GM18909 (cell line): Measurements from ENCODE around the gene PLPPR2.
"Not testable (repeated sequence)": the region's sequence is repeated elsewhere in the genome, so short reads cannot be mapped to it uniquely, and the experiment has no call there.

ENCODE experiments used
- ATAC-seq: cut with Tn5 transposase; IDR thresholded peaks from one replicate; pipeline ENCODE4 v1.9.1; 2021; ENCODE audit warnings: mild to moderate bottlenecking; ENCODE audit not compliant: unreplicated experiment, poor library complexity

PLPPR2 gene

GRCh38 chr19:11390933-11391680 is 35.9 kb downstream of the PLPPR2 start:
- ATAC-seq, result no peak

DNA sequence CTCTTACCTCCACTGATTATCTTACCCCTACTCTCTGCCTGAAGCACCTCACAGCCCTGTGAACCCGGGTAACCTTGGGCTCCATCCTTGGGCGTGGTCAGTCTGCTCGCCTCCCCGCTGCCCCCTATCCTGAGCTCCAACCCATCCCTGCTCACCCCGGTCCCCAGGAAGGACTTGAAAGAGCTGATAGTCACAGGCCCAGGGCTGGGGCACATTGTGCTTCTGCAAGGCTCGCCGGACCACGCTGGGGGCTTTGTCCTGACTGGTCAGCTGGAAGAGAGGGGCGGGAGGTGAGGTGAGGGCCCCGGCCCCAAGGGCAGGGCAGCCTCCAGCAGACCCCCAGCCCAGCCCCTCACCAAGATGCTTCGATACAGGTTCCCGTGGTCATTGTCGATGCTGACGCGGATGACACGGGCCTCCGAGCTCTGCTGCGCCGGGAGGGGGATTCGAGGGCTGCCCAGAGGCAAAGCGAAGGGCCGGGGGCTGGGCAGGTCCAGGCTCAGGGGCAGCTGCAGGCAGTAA is 41.9 kb downstream of the PLPPR2 start:
- ATAC-seq, result no peak

DNA sequence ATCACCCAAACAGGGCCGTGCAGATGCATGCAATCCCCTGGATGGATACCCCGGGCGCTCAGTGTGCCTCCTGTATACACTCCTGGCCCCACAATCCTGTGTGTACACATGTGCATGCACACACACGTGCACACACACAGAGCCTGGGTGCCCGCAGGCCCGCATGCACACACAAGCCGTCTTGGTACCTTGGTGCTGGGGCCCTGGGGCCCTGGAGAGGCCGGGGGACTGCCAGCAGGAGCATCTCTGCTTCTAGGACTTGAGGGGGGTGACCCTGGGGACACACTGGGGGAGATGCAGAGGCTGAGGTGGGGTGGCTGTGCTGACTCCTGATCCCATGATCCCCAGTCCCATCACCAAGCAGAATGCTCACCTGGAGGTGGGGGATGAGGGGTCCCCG is 44.4 kb downstream of the PLPPR2 start:
- ATAC-seq, result no peak

- ATAC-seq, result no peak
Observed at GRCh38 chr19:11400798-11401197, 45.6 kb downstream of the PLPPR2 start.

- no peak for ATAC-seq
Observed at GRCh38 chr19:11401808-11402543, 46.7 kb downstream of the PLPPR2 start.

- ATAC-seq, result no peak
Observed at GRCh38 chr19:11404588-11405222, 49.5 kb downstream of the PLPPR2 start.

DNA sequence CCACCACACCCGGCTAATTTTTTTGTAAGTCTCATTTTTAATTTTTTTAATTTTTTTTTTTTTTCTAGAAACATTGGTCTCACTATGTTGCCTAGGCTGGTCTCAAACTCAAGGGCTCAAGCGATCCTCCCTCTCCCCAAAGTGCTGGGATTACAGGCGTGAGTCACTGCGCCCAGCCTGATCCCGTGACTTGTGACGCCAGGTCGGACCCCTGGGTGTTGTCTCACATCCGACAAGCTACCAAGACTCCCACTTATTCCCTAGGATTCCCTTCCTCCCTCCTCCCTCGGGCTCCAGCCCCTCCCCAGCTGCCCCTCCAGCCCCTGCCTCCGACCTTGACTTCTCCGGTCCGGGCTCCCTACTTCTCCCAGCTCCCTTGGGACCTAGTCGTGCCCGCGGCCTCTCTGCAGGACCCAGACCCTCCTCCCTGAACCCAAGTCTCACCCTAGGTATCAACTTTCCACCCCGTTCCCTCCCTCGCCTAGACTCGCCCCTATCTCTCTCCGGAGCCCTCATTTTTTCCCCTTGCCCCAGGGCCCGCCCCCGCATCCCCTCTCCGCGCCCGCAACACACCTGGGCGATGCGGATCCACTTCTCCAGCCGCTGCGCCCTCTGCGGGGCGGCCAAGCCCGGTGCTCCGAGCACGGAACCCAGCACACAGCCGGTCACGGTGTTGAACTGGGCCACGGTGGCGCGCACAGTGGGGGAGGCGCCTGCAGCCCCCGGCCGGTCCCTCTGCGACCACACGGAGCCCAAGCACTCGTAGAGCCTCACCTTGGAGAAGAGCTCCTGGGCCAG is 50.8 kb downstream of the PLPPR2 start:
- no peak for ATAC-seq

GRCh38 chr19:11406703-11407236 is 51.5 kb downstream of the PLPPR2 start:
- ATAC-seq, result not testable (repeated sequence)

DNA sequence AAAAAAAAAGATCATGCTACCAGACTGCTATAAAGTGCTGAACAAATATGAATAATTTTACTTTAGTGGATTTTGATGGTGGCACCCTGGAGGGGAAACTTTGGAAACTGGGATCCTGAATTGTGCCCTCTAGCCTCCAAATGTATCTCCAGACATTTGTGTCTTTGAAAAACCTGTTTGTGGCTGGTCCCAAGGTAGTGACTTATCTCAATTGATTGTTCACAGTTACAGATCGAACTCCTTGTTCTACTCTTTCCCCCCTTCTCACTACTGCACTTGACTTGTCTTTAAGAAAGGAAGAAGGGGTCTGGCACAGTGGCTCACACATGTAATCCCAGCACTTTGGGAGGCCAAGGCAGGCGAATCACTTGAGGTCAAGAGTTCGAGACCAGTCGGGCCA is 53.4 kb downstream of the PLPPR2 start:
- no peak for ATAC-seq

GRCh38 chr19:11410682-11411081 is 55.5 kb downstream of the PLPPR2 start:
- no peak for ATAC-seq

DNA sequence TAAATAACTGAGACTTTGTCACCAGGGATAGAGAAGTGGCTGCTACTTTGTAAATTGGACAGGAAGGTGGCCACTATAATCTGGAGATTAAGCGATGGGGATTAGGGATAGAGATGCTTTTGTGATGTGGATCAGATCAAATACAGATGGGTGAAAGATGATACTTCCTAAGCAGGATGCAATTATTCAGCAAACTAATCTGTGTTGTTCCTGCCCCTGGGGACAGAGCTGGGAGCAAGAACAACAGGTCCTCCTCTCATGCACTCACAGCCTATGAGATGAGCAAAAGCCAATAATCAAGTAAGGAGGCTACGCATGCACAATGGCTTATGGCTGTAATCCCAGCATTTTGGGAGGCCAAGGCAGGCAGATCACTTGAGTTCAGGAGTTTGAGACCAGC is 59.3 kb downstream of the PLPPR2 start:
- no peak for ATAC-seq
